ENCODE data around the gene PRRT4. TPM values are rescaled to one million over a fixed set of nuclear protein-coding genes. Genes with fewer than 3 reads are reported as not detected.

The PRRT4 gene
- total and polyA plus RNA-seq, 9 of the 15 experiments (the other 6 are each of a cell fraction or from before 2014, with no cell fraction given) = not detected

- peak; percentile 61; the same call in 1 of the 2 replicates for TF ChIP-seq ARID3B (CRISPR knock-in tag; IDR thresholded peaks at IDR 0.05; ENCODE audit: borderline replicate concordance)
- TF ChIP-seq ZNF780A (CRISPR knock-in tag; IDR thresholded peaks at IDR 0.05) = no peak
- no peak for TF ChIP-seq DACH1 (IDR thresholded peaks at IDR 0.05; ENCODE audit: partially characterized antibody)
- no peak for TF ChIP-seq FOXJ3 (CRISPR knock-in tag; IDR thresholded peaks at IDR 0.05)
- no peak for TF ChIP-seq EWSR1 (IDR thresholded peaks at IDR 0.05; ENCODE audit: borderline replicate concordance, low read depth, partially characterized antibody)
- no peak for TF ChIP-seq MTF1 (CRISPR knock-in tag; IDR thresholded peaks at IDR 0.05; ENCODE audit: borderline replicate concordance)
- no peak for TF ChIP-seq TFE3 (CRISPR knock-in tag; IDR thresholded peaks at IDR 0.05)
- TF ChIP-seq KHSRP (IDR thresholded peaks at IDR 0.05) = no peak
- peak; percentile 65; the same call in 1 of the 2 replicates for TF ChIP-seq ZNF583 (CRISPR knock-in tag; IDR thresholded peaks at IDR 0.05)
- peak; percentile 63 for TF ChIP-seq TBP (optimal IDR thresholded peaks at IDR 0.05; ENCODE audit: low read depth, low read length)
- TF ChIP-seq HNRNPL (IDR thresholded peaks at IDR 0.05; ENCODE audit: low read depth, low read length) = peak; percentile 82
- peak; percentile 66; the same call in 1 of the 2 replicates for TF ChIP-seq RNF2 (IDR thresholded peaks at IDR 0.05)
- no peak for TF ChIP-seq SNIP1 (IDR thresholded peaks at IDR 0.05; ENCODE audit: low read depth)
- TF ChIP-seq LCOR (CRISPR knock-in tag; IDR thresholded peaks at IDR 0.05) = no peak
- no peak for TF ChIP-seq ZNF224 (CRISPR knock-in tag; IDR thresholded peaks at IDR 0.05)
- no peak for TF ChIP-seq ZC3H11A (IDR thresholded peaks at IDR 0.05; ENCODE audit: low read depth, low read length)
- TF ChIP-seq MCM5 (IDR thresholded peaks at IDR 0.05; ENCODE audit: low read depth) = no peak
- TF ChIP-seq ZNF668 (CRISPR knock-in tag; IDR thresholded peaks at IDR 0.05) = no peak
- TF ChIP-seq SMARCE1 (IDR thresholded peaks at IDR 0.05) = peak; percentile 64; the same call in 1 of the 2 replicates
- 0 out of 2 replicates have a peak, but pooled peaks have one; percentile 47 for TF ChIP-seq ARID1B (IDR thresholded peaks at IDR 0.05)
- no peak for TF ChIP-seq BRD4 (IDR thresholded peaks at IDR 0.05)
- no peak for TF ChIP-seq ZNF165 (CRISPR knock-in tag; IDR thresholded peaks at IDR 0.05; ENCODE audit: borderline replicate concordance)
- TF ChIP-seq ZNF511 (CRISPR knock-in tag; IDR thresholded peaks at IDR 0.05) = peak; percentile 36; the same call in 1 of the 2 replicates
- TF ChIP-seq EHMT2 (IDR thresholded peaks at IDR 0.05) = no peak
- TF ChIP-seq ZNF561 (CRISPR knock-in tag; conservative IDR thresholded peaks at IDR 0.05) = no peak
These were observed 48.3 kb upstream of the PRRT4 start, which contains the start of gene IMPDH1 (continued) for GRCh38 chr7:128409596-128410450.

Measured in K562 (cell line).